ENCODE measurements around the gene CDH13.

Gene CDH13

DNA sequence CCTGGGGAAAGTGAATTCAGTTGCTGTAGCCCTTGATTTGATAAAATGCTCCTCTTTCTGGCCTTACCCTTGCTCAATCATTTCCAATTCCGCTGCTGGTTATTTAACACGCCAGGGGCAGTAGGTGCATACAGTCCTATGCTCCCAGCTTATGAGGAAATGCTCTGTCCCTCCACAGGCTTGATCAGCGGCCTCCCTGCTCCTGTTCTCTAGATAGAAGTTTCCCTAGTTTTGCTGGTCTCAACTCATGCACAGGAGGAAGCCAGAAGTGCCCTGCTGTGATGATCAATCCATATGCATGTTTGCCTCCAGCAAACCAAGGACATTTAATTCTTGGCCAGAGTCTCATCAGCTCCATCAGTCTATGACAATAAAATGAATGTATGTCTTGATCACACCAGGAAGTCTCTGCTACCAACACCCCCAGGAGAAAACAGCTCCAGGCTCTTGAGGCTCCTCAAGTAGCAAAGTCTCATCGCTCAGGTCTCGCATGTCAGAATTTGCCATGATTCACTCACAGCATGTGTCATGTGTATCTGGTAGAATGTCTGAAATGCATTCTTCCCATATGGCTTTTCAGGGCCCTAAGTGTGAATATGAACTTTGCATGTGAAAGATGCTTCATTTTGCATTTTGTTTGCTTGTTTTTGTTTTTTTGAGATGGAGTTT is 208.9 kb downstream of the CDH13 start:
- no peak for DNase-seq
- TF ChIP-seq, protein P1, sequence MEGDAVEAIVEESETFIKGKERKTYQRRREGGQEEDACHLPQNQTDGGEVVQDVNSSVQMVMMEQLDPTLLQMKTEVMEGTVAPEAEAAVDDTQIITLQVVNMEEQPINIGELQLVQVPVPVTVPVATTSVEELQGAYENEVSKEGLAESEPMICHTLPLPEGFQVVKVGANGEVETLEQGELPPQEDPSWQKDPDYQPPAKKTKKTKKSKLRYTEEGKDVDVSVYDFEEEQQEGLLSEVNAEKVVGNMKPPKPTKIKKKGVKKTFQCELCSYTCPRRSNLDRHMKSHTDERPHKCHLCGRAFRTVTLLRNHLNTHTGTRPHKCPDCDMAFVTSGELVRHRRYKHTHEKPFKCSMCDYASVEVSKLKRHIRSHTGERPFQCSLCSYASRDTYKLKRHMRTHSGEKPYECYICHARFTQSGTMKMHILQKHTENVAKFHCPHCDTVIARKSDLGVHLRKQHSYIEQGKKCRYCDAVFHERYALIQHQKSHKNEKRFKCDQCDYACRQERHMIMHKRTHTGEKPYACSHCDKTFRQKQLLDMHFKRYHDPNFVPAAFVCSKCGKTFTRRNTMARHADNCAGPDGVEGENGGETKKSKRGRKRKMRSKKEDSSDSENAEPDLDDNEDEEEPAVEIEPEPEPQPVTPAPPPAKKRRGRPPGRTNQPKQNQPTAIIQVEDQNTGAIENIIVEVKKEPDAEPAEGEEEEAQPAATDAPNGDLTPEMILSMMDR (IDR thresholded peaks at IDR 0.05), result no peak
- no peaks in the 10 kb centered on the region for H3K9me3 ChIP-seq
- no peaks in the 10 kb centered on the region for H3K27me3 ChIP-seq
- intact Hi-C loops (cut with DNase I; ENCODE audit: low total_unique reads), result no loop called here
- H3K4me3 ChIP-seq, result no peak overlapping the region
- peaks cover 0 to 7% (median 2%) of the 10 kb centered on the region in 4 donors for H3K4me1 ChIP-seq
- no peaks in the 10 kb centered on the region for H3K36me3 ChIP-seq
- H3K27ac ChIP-seq, result no peak overlapping the region

DNA sequence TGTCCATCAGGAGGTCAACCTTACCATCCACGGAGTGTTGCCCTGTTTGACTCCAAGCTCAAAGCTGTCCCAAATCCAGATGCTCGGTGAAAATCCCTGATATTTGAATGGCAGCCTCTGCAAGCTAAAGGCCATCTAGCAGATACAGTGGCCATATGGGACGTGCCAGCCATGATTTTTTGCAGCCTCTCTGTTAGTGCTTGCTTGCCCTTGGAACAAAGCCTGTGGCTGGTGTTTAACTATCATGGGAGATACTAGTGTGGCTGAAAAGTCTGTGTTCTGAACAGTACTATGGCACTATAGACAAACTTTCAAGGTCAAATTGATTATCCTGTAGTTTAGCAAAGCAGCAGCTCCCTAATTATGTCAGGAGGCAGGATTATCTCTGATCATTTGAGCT is 214.3 kb downstream of the CDH13 start:
- TF ChIP-seq, protein P1 (IDR thresholded peaks at IDR 0.05), result no peak
- Histone ChIP-seq H3K4me3 (no peak overlapping the region), H3K27me3 (no peaks in the 10 kb centered on the region), H3K4me1 (peaks cover 0 to 18% (median 3%) of the 10 kb centered on the region in 4 donors), H3K27ac (no peak overlapping the region), H3K9me3 (no peaks in the 10 kb centered on the region), H3K36me3 (no peaks in the 10 kb centered on the region)
- DNase-seq, result no peak
- intact Hi-C loops (cut with DNase I; ENCODE audit: low total_unique reads), result no loop called here

- Histone ChIP-seq H3K27me3 (no peaks in the 10 kb centered on the region), H3K36me3 (no peaks in the 10 kb centered on the region), H3K27ac (no peak overlapping the region), H3K9me3 (no peaks in the 10 kb centered on the region), H3K4me3 (no peak overlapping the region), H3K4me1 (peaks cover 0 to 24% (median 3%) of the 10 kb centered on the region in 4 donors)
- intact Hi-C loops (cut with DNase I; ENCODE audit: low total_unique reads), result no loop called here
- TF ChIP-seq, protein P1 (IDR thresholded peaks at IDR 0.05), result no peak
- DNase-seq, result no peak
Observed at GRCh38 chr16:82843606-82844271, 217.0 kb downstream of the CDH13 start.

GRCh38 chr16:82845116-82845515 is 218.3 kb downstream of the CDH13 start:
- no peaks in the 10 kb centered on the region for H3K27me3 ChIP-seq
- TF ChIP-seq, protein P1 (IDR thresholded peaks at IDR 0.05), result no peak
- no peaks in the 10 kb centered on the region for H3K9me3 ChIP-seq
- no peak for DNase-seq
- peaks cover 0 to 24% (median 3%) of the 10 kb centered on the region in 4 donors for H3K4me1 ChIP-seq
- intact Hi-C loops (cut with DNase I; ENCODE audit: low total_unique reads), result no loop called here
- no peaks in the 10 kb centered on the region for H3K36me3 ChIP-seq
- no peak overlapping the region for H3K27ac ChIP-seq
- H3K4me3 ChIP-seq, result no peak overlapping the region

- H3K9me3 ChIP-seq, result no peaks in the 10 kb centered on the region
- peaks cover 0 to 24% (median 3%) of the 10 kb centered on the region in 4 donors for H3K4me1 ChIP-seq
- no peak for DNase-seq
- no peak overlapping the region for H3K4me3 ChIP-seq
- TF ChIP-seq, protein P1 (IDR thresholded peaks at IDR 0.05), result no peak
- intact Hi-C loops (cut with DNase I; ENCODE audit: low total_unique reads), result no loop called here
- H3K27ac ChIP-seq, result no peak overlapping the region
- no peaks in the 10 kb centered on the region for H3K27me3 ChIP-seq
- no peaks in the 10 kb centered on the region for H3K36me3 ChIP-seq
Observed at GRCh38 chr16:82846806-82847205, 220.0 kb downstream of the CDH13 start.

Measured in tibial artery (tissue), 4 donors.